Adrenal gland (tissue), 12 donors: ENCODE results near the gene SEMA4A. TPM values are rescaled to one million over a fixed set of nuclear protein-coding genes. Genes with fewer than 3 reads are reported as not detected.
"Not testable (repeated sequence)": the region's sequence is repeated elsewhere in the genome, so short reads cannot be mapped to it uniquely, and the experiment has no call there.

Source experiments
- DNase-seq, 7 donors: peaks; one replicate each; pipeline ENCODE4 v3.0.0-alpha.2; 2019 to 2020
- H3K27ac ChIP-seq, 5 donors: fragments of 200-600 bp; sonication (generic) in 4 of 5; 1 replicate in 3 of 5; 2 replicates in 2 of 5; pipeline versions ENCODE4 v1.5.1 to v1.8.0; 2016 to 2020; ENCODE audit warnings: mild to moderate bottlenecking in 1 of 5
- H3K27me3 ChIP-seq: fragments of 200-600 bp; 2 replicates; pipeline ENCODE4 v1.8.0; 2021
- H3K36me3 ChIP-seq, 2 donors: fragments of 200-600 bp; replicated peaks in 1 of 2; 1 replicate in 1 of 2; 2 replicates in 1 of 2; pipeline versions ENCODE4 v1.5.1 to v1.8.0; 2018 to 2022
- H3K4me1 ChIP-seq, 2 donors: fragments of 200-600 bp; replicated peaks in 1 of 2; 1 replicate in 1 of 2; 2 replicates in 1 of 2; pipeline versions ENCODE4 v1.5.1 to v1.8.0; 2018 to 2021
- H3K4me3 ChIP-seq, 4 donors: fragments of 200-600 bp; sonication (generic) in 3 of 4; one replicate each; pipeline ENCODE4 v1.5.1; 2016 to 2018
- H3K9me3 ChIP-seq, 3 donors: fragments of 200-600 bp; sonication (generic) in 1 of 3; replicated peaks in 1 of 3; 1 replicate in 2 of 3; 2 replicates in 1 of 3; pipeline versions ENCODE4 v1.5.1 to v1.8.0; 2016 to 2021
- CTCF ChIP-seq, 6 experiments: fragments of 450-650 bp in 4 of 6; fragments of 200-600 bp in 2 of 6; sonication (generic) in 1 of 6; IDR thresholded peaks; 1 replicate in 5 of 6; 2 replicates in 1 of 6; pipeline versions ENCODE4 v1.5.1 to v1.8.0; 2016 to 2021; ENCODE audit warnings: antibody characterized with exemption in 6 of 6, mild to moderate bottlenecking in 2 of 6, moderate library complexity in 1 of 6
- POLR2A ChIP-seq, 2 donors: fragments of 450-650 bp; IDR thresholded peaks; one replicate each; pipeline ENCODE4 v1.6.1; 2017; ENCODE audit warnings: antibody characterized with exemption in 2 of 2, mild to moderate bottlenecking in 2 of 2, moderate library complexity in 1 of 2
- WGBS, 4 donors: extraction: QIAGEN DNeasy Blood & Tissue Kit in 2 of 4; methylation state at CpG; one replicate each; pipeline versions ENCODE4 v1.1.5 to v1.1.7; 2013 to 2017; 5-methylcytosine and 5-hydroxymethylcytosine counted together
- intact Hi-C, 2 donors: fragments of 100-400 bp; cut with DNase I; formaldehyde crosslinking; loops; one replicate each; pipeline versions ENCODE4 v1.14.1 to v1.15.0; 2022 to 2023
- polyA plus RNA-seq, 3 donors: library from polyadenylated mRNA; stranded (reverse); fragments of 200-250 nt in 2 of 3; fragments of 350-450 nt in 1 of 3; fragmentation: Illumina TruSeq in 1 of 3; extraction: RNeasy Lipid Tissue Mini Kit (QIAGEN cat#74804) in 1 of 3; gene quantifications; one replicate each; pipeline ENCODE4 v1.2.3, GENCODE V29; 2013 to 2014
- total RNA-seq, 9 donors: library from RNA; depleted of rRNA in 4 of 9; stranded (reverse); fragments of >200 nt in 4 of 9; fragments of 120-200 nt in 1 of 9; fragmentation: NEBNext Ultra II Directional in 1 of 9; extraction: Animal tissue kit (Norgen Biotek cat#: 25700) in 1 of 9; gene quantifications; one replicate each; pipeline versions ENCODE4 v1.1.0 to v1.2.4, GENCODE V29; 2013 to 2023
- donor health status: healthy with polysubstance abuse.
- donor health status: Bipolar disorder and iron deficiency.
- donor health status: DM: yes; HTN: yes; CAD: no.
- donor health status: DM: no; HTN: no; CAD: no.
- donor health status: DM: no; HTN: no; CAD: no.
- donor health status: DM: yes; HTN: yes; CAD: no.

Gene SEMA4A
- total and polyA plus RNA-seq, 12 donors, result 0.30 to 4.8 (median 1.8) TPM

DNA sequence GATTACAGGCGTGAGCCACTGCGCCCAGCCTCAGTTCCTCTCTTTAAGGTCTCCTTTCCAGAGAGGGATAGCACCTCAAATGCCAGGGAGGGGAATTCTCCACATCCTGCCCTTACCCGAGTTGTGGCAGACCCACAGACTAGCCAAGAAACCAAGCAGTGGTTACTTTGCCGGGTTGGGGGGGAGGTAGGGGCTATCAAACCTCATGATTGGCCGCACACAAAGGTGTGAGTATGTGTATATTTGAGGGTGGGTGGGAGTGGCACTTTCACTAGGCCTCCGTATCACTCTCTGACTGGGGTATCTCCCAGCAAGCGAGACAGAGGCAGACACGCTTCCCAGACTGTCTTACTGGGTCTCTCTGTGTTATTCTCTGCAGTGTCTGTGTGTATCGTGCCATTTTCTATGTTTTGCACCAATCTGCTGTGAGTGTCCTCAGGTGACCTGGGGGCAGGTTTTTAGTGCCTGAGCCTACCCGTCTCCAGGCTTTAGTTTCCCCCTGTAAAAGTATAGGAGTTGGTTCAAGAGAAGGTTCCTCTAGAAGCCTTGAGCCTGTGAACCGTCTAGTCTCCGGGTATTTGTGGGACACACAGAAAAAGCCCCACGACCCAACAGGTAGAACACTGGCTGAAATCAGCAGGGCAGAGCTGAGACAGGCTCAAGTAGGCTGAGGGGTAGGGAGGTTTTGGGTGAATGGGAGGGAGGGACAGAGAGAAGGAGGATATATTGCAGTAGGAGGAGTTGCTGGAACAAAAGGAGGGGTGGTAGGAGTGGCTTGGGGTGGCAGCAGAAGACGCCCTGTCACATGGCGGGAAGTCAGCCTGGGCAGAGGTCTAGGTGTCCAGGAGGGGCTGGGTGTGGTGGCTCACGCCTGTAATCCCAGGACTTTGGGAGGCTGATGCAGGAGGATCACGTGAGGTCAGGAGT lies 28.6 kb upstream of the SEMA4A start:
- peak overlapping the region in 1 of 4 donors; percentile 8 for H3K4me3 ChIP-seq
- TF ChIP-seq POLR2A (IDR thresholded peaks at IDR 0.05) (peak in 1 of 2 donors; percentile 66), CTCF (IDR thresholded peaks at IDR 0.05) (no peak)
- no peaks in the 10 kb centered on the region for H3K27me3 ChIP-seq
- no peaks in the 10 kb centered on the region for H3K36me3 ChIP-seq
- H3K4me1 ChIP-seq, result peaks cover 99% of the 10 kb centered on the region in 2 donors
- H3K9me3 ChIP-seq, result no peaks in the 10 kb centered on the region
- H3K27ac ChIP-seq, result peak overlapping the region; percentile 92 to 99 (median 98)
- intact Hi-C loops, result no loop called here
- WGBS, 4 donors, result 53 to 67% (median 57%) methylated on average over 13 to 17 of the region's 17 CpGs
- DNase-seq, result peak in 6 of 7 donors; percentile 60 to 85 (median 75)

GRCh38 chr1:156125544-156125943 lies 27.8 kb upstream of the SEMA4A start:
- H3K27ac ChIP-seq, result peak overlapping the region; percentile 75 to 99 (median 98)
- H3K36me3 ChIP-seq, H3K9me3 ChIP-seq, H3K4me3 ChIP-seq, DNase-seq, H3K27me3 ChIP-seq, intact Hi-C loops: not testable (repeated sequence)
- 70 to 75% (median 73%) methylated on average over 5 to 10 of the region's 10 CpGs for WGBS, 4 donors
- peaks cover 95 to 99% of the 10 kb centered on the region in 2 donors for H3K4me1 ChIP-seq

GRCh38 chr1:156126043-156126629 lies 27.2 kb upstream of the SEMA4A start:
- 16 to 30% (median 17%) methylated on average over 7 to 11 of the region's 11 CpGs for WGBS, 4 donors

More at GRCh38 chr1:156126043-156126629, 27.2 kb upstream of the SEMA4A start:
- peaks cover 0 to 8% of the 10 kb centered on the region in 2 donors for H3K36me3 ChIP-seq
- H3K27ac ChIP-seq, result peak overlapping the region; percentile 18 to 99 (median 98)
- DNase-seq, result peak; percentile 80 to 94 (median 92)
- no peaks in the 10 kb centered on the region for H3K27me3 ChIP-seq
- H3K4me3 ChIP-seq, result peak overlapping the region in 1 of 4 donors; percentile 5
- H3K9me3 ChIP-seq, result no peaks in the 10 kb centered on the region
- intact Hi-C loops, result no loop called here
- no peak for TF ChIP-seq POLR2A (IDR thresholded peaks at IDR 0.05)
- peak in 4 of 6 experiments; percentile 26 to 46 (median 37) for TF ChIP-seq CTCF (IDR thresholded peaks at IDR 0.05)
- H3K4me1 ChIP-seq, result peaks cover 89 to 95% of the 10 kb centered on the region in 2 donors
